IPS DF 4.7 (cell line): ENCODE data around the gene POLD3.
"Not testable (repeated sequence)": the region's sequence is repeated elsewhere in the genome, so short reads cannot be mapped to it uniquely, and the experiment has no call there.

Source experiments
- DNase-seq: peaks from one replicate; pipeline ENCODE4 v3.0.0-alpha.2; 2013; ENCODE audit warnings: low spot score; ENCODE audit errors: extremely low read depth

Gene POLD3

GRCh38 chr11:74636630-74637184 lies 44.3 kb downstream of the POLD3 start:
- no peak for DNase-seq

GRCh38 chr11:74637700-74638099 lies 45.3 kb downstream of the POLD3 start:
- no peak for DNase-seq

- no peak for DNase-seq
Observed at GRCh38 chr11:74638869-74639268, 46.5 kb downstream of the POLD3 start.

DNA sequence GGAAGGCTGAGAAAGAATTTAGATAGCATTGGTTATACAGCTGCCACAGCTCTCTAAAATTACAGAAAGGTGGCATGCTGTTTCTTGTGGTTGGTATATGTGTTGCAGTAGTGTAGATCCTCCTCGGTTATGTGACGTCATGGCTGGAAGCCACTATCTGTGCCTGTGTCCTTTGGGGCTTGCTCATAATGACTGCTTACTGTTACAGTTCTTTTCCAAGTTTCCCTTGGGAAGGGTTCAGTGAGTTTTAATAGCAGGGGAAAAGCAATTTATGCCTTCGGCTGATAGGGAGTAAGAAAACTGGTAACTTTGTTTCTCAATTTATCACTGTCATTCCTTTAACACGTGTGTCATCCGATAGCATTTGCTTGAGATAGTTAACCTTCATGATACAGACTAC lies 47.2 kb downstream of the POLD3 start:
- DNase-seq = no peak

DNA sequence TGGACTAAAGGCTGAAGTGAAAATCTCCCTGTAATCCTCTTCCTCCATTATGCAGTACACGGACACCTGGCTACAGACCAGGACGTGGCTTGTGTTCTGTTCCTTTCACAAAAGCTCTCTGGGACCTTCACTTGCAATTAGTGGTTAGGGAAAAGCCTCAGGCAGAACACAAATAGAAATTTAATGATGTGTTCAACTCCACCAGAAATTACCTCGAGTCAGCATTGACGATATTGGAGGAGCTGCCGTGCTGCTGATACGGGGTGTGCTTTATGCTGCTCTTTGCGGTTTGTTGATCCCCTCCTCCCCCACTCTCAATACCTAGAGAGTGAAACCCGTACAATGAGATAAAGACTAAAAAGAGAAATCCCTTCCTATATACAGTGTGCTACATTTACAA lies 48.9 kb downstream of the POLD3 start:
- DNase-seq = no peak

- no peak for DNase-seq
Observed at GRCh38 chr11:74641905-74642304, 49.5 kb downstream of the POLD3 start.

DNA sequence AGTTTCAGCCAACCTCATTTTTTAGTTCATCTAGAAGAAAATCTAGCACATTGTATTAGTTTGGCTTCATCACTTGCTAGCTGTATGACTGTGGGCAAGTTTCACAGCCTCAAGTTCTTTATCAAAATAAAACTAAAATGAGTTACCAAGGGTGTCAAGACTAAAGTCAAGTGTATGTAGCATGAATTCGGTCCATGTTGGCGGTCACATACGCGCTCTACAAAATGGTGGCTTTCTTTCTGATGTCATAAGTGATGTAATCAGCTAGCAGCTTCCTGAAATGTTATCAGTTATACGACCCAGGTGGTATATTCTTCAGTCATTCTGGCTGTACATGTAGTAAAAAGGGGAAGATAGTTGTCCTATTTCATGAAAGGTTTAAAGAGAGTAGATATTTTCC lies 50.5 kb downstream of the POLD3 start:
- no peak for DNase-seq

DNA sequence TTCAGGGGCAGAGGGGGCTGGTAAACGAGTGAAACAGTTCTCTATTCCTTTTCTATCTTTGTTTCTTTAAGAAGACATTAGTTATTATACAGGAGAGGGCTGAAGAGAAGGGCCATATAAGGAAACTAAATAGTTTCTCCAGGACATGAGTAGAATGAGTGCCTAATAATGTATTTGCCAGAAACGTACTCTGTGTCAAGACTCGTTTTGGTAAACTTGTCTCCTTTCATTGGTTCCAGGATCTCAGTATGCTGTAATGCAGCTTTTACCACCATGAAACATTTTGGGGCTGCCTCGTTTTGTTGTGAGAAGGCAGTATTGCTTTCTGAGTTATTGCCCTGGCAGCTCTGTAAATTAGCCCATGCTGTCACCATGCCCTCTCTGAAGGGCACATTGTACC lies 51.7 kb downstream of the POLD3 start:
- no peak for DNase-seq

DNA sequence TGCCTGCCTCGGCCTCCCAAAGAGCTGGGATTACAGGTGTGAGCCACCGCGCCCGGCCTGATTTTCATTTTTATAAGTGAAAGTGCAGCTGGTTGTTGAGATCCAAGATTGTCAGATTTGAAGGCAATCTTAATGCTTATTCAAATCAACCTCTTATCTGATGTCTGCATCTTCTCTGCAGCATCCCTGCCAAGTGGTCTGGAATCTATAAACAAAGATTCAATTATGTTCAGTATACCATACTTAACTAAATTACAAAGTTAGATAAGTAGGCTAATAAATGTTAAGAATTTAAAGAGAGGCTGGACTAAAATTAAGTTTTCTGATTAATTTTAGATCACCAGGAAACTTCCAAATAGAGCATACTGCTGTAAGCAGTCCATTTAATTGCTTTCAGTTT lies 53.8 kb downstream of the POLD3 start:
- DNase-seq = no peak

GRCh38 chr11:74646954-74647353 lies 54.6 kb downstream of the POLD3 start:
- DNase-seq = no peak

GRCh38 chr11:74647404-74647803 lies 55.0 kb downstream of the POLD3 start:
- DNase-seq = no peak

GRCh38 chr11:74647831-74648230 lies 55.4 kb downstream of the POLD3 start:
- no peak for DNase-seq

GRCh38 chr11:74648894-74649293 lies 56.5 kb downstream of the POLD3 start:
- no peak for DNase-seq

DNA sequence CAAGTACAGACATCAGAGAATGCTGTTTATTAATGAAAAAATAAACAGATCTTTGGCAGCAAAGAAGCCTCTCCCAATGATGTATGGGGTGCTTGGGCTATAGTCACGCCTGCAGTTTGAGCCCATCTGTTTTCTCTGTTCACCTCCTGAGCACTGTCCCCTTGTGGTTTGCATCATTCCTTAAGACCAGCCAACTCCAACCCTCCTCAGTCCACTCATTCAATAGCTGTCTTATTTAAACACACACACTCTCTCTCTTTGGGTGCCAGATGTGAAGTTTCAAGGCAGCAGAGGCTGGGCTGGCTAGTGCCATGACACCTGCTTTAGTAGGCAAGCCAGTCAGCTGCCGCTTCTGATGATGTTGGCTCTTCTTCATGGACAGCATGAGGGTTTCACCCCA lies 58.1 kb downstream of the POLD3 start:
- DNase-seq = no peak

DNA sequence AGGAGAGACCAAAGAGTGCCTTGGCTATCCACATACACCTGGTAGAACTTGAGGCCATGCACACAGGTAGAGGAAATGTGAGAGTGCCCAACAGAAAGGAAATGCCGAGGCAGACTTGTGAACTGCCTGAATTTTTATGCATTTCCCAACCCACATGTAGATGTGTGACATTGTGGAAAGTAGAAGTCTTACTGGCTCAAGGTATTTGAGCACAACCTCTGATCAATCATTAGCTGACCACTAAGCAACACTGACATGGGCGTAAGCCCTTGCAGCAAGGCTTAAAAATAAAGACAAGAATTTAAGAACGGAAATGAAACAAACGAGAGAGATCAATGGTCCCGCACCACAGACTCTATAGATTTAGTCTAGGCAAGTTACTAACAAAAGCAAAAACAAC lies 62.6 kb downstream of the POLD3 start:
- DNase-seq = no peak

DNA sequence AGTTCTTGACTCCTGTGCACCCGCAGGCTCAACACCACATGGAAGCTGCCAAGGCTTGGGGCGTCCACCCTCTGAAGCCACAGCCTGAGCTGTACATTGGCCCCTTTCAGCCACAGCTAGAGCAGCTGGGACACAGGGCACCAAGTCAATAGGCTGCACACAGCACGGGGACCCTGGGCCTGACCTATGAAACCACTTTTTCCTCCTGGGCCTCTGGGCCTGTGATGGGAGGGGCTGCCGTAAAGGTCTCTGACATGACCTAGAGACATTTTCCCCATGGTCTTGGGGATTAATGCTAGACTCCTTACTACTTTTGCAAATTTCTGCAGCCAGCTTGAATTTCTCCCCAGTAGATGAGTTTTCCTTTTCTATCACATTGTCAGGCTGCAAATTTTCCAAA lies 66.7 kb downstream of the POLD3 start:
- not testable (repeated sequence) for DNase-seq

DNA sequence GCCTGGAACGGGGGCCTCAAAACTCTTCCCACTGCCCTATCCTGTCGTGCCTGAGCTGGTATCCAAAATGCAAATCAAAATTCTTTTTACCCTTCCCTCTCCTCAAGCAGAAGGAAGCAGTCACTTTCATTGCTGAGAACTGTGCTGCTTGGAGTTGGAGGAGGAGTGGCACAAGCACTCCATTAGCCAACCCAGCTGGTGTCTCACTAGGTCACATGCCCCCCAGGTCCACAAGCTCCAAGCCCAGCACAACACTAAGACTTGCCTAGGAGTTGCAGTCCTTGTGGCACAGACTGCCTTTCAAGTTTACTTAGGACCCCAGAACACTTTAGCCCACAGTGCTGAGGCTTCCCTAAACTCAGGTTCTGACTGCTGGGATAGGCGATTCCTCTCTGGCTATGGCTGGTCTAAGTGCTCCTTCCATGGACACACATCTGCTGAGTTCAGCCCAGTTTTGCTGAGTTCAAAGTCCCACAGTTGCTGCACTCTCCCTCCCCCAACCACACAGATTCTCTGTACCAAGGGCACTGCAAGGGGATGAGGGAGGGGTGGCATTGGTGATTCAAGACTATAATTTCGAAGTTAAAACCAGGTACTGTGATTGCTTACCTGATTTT lies 70.2 kb downstream of the POLD3 start:
- no peak for DNase-seq

DNA sequence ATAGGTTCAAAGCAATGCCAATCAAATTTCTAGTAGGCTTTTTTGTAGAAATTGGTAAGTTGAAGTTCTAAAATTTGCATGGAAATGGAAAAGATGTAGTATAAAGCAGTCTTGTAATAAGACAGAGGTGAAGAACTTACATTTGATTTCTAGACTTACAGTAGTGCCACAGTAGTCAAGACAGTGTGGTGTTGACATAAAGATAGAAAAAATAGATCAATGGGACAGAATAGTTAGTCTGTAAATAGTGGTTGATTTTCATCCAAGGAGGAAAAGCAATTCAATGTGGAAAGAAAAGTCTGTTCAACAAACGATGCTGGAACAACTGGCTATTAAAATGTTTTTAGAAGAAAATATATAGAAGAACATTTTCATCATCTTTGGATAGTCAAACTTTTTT lies 70.9 kb downstream of the POLD3 start:
- no peak for DNase-seq

DNA sequence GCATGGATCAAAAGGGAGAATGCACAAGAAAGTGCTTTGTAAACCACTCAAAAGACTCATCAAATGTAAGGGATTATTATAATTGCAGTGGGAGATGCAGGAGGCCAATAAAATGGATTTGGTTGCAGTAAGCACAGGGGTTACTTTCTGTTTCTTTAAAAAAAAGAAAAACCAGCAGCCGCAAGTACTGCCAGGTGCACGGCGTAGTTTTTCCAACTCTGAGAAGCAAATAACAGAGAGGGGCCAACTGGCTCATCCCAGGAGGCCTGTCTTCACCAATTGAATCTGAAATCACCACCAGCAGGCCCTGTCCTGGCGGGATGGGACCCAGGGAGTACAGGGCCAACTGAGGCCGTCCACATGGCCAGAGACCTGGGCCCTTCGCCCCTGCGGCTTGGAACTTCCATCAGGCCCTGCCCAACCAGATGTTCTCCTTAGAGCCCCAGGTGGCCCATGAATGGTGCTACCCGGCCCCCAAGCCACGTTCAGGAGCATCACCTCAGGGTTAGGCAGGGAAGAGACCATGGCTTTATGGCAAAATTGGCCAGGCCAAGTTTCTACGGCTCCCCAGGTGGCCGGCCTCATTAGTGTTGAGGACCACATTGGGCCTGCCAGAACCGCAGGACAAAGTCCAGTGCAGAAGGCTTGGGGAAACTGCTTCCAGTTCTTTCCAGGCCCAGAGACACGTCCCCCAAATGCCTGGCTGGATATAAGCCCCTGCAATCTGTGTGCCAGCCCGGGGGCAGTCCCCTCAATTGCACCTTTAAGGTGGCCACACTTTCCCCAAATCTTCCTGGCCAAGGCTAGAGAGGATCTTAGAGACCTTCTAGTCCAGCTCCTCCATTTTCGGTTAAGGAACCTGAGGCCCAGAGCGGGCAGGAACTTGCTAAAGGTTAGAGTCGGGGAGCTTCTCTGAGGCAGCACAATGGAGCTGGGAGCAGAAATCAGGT lies 77.1 kb downstream of the POLD3 start:
- DNase-seq = no peak

GRCh38 chr11:74670171-74670570 lies 77.8 kb downstream of the POLD3 start:
- DNase-seq = no peak

GRCh38 chr11:74671520-74672196 lies 79.3 kb downstream of the POLD3 start:
- no peak for DNase-seq

DNA sequence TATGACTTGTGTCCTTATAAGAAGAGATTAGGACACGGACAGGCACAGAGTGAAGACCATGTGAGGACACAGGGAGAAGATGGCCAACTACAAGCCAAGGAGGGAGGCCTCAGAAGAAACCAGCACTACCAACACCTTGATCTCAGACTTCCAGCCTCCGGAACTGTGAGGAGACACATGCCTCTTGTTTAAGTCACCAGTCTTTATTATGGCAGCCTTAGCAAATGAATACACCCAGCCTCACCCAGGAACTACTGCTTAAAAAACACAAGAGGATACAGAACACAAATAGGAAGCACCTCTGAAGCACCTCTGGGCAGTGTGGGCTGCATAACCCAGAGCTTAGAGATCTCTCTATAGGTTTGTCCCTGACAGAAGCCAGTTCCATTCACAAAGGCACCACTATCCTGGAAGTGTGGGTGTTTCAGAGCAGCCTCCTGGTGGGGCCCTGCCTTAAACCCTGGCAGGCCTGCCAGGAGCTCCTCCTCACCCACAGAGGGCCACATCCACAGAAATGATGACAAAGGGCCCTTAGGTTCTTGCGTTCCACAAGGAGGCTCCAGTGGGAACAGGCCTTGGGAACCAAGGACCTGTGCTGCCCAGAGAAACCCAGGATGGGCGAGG lies 80.1 kb downstream of the POLD3 start:
- DNase-seq = no peak
